ENCODE results near the gene ZNF768.
A peak's percentile ranks its signal among the peaks of the same experiment; 100 is the strongest.
"Not testable (repeated sequence)": the region's sequence is repeated elsewhere in the genome, so short reads cannot be mapped to it uniquely, and the experiment has no call there.

Gene ZNF768

DNA sequence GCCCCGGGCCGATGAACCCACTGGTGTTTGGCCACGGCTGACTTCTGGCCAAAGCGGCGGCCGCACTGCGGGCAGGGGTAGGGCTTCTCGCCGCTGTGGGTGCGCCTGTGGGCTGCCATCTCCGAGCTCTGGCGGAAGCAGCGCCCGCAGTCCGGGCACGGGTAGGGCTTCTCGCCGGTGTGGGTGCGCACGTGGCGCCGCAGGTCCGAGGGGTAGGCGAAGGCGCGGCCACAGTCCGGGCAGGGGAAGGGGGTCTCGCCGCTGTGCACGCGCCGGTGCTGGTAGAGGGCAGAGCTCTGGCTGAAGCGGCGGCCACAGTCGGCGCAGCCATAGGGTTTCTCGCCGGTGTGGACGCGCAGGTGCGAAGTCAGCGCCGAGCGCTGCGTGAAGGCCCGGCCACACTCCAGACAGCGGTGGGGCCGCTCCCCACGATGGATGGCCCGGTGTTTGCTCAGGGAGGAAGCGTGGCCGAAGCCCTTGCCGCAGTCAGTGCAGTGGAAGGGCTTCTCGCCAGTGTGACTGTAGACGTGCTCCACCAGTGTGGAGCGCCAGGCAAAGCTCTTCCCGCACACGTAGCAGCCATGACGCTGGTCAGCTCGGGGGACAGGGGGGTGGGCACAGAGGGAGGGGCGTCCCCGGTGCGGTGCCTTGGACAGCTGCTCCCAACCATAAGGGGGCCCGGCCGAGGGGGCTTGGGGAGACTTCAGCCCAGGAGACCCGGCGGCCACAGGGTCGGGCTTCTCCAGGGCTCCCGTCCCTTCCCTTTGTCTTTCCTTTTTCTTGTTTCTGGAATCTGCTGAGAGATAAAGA is 29.2 kb upstream of the ZNF768 start:
- no peak for DNase-seq (ENCODE audit: low read depth)

GRCh38 chr16:30554557-30555314 is 28.4 kb upstream of the ZNF768 start:
- no peak for DNase-seq (ENCODE audit: low read depth)

DNA sequence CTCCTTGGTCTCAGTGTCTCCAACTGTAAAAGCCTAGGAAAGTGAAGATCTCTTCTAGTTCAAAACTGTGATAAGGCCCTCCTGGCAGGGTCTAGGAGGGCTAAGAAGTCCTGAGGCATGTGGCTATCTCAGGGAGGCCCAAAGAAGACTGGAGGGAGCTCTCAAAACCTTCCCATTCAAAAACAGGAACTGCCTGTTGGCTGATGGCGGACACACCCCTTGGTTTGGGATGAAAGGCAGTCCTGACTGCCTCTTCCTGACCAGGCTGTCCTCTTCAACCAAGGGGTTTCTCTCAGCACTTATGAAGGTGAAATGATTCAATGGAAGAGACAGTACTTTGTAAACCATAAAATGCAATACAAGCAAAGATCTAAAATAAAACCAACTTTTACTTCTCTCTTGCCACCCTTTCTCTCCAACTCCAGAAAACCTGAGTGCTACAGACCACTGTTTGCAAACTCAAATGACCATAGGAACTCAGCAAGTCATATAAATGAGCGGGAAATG is 27.1 kb upstream of the ZNF768 start:
- DNase-seq (ENCODE audit: low read depth), result no peak

DNA sequence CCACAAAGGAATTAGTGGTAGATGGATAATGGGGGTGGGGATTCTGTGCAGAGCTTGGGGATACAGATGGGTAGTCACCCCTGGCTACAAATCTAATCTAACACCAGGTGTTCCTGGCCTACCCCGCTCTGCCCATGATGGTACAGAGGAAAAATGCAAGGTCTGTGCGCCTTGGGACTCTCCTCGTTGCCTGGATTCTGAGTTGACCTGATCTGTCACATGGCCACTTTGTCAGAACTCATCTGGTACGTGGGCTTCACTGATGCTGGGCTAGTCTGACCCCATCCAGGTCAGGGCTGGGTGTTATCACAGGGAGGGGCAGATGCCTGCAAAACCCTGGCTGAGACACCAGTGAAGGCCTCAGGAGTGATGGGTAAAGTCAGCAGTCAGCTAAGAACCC is 26.6 kb upstream of the ZNF768 start:
- DNase-seq (ENCODE audit: low read depth), result no peak

- DNase-seq (ENCODE audit: low read depth), result no peak
Measured at GRCh38 chr16:30551781-30552180, 25.4 kb upstream of the ZNF768 start.

- no peak for DNase-seq (ENCODE audit: low read depth)
Measured at GRCh38 chr16:30548416-30549253, 22.3 kb upstream of the ZNF768 start.

DNA sequence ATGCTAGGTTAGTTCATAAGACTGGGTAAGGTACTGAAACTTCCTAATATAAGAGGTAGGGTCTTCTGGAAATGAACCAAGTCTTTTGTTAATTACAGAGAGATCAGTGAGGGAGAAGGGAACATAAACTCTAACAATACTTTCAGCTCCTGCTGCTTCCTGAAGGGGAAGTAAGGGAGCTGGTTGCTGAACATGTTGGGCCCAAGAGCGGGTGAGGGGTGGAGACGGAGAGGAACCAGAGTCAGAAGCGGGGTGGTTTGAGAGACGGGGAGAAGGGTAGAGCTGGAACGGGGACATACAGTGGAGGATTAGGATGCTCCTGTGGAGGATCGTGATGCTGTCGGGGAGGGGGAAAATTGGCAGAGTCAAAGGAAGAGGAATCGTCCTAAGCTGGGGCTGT is 19.7 kb upstream of the ZNF768 start:
- DNase-seq (ENCODE audit: low read depth), result no peak

DNA sequence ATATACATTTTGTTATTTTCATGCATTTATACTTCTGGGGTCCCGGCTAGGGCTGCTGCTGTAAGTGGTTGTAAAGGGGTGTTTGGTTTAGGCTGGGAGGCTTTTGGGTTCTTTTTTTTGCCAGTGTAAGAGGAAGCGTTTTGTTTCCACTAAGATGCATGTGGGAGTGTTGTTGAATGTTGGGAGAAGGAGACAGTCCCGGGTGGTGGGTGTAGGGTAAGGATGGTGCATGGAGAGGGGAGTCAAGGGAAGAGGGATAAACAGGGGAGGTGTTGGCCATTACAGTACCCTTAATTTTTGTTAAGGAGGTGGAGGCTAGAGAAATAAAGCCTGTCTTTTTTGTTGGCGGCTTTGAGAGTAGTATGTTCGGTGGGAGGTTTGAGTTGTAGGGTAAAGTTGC is 16.7 kb upstream of the ZNF768 start:
- DNase-seq (ENCODE audit: low read depth), result no peak

- no peak for DNase-seq (ENCODE audit: low read depth)
Measured at GRCh38 chr16:30541502-30542329, 15.3 kb upstream of the ZNF768 start.

GRCh38 chr16:30540916-30541464 is 14.6 kb upstream of the ZNF768 start:
- not testable (repeated sequence) for DNase-seq (ENCODE audit: low read depth)

- not testable (repeated sequence) for DNase-seq (ENCODE audit: low read depth)
Measured at GRCh38 chr16:30539986-30540526, 13.7 kb upstream of the ZNF768 start.

DNA sequence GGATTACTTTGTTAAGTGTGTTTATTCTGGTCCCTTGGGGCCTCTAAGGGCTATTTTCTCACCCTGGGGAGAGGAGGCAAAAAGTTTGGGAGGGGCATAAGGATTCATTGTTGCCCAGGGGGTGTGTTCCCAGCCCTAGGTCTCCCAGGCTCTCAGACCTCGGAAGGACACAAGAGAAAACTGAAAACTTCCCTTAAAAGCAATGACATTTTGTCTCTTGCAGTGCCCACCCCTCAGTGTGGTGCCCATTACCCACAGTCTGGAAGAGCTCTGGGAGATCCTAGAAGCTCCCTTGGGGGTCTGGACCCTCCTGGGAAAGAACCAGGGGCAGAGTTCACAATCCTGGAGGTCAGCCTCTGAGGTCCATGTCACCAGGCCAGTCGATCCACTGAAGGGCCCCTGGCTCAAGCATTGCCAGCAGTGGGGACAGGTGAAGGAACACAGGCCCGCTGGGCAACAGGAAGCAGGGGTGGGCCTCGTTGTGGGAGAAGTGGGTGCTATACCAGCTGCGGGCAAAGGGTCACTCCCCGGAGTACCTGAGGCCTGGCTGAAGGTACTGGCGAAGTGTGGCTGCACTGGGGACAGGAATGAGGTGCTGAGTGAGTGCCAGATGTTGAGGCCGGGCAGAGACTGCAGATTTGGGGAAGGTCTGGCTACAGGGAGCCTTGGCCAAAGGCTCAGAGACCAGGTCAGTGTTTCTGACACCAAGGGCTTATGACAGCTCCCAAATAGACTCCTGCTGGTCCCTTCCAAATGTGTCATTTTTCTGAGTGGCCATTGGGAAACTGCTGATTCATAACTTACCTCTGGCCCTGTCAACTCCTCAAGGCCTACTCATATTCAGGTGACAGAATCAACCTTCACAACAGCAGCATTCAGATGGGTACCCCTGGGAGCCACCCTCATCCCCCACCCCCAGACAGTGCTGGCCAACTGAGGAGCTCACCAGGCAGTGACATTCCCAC is 12.9 kb upstream of the ZNF768 start:
- no peak for DNase-seq (ENCODE audit: low read depth)

DNA sequence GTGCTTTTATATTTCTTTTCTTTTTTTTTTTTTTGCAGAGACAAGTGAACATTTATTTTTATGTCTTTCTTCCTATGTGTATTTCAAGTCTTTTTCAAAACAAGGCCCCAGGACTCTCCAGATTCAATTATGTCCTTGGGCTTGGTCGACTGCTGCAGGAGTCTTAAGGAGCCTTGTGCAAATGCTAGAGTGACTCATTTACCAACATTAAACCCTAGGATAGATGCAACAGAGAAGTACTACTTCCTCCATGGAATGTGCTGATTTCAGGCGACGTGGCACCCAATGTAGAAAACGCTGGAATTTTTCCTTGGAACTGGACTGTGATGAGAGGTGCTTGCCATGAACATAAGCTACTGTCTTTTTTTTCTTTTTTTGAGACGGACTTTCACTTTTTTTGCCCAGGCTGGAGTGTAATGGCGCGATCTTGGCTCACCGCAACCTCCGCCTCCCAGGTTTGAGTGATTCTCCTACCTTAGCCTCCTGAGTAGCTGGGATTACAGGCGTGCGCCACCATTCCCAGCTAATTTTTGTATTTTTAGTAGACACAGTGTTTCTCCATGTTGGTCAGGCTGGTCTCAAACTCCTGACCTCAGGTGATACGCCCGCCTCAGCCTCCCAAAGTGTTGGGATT is 10.1 kb upstream of the ZNF768 start:
- not testable (repeated sequence) for DNase-seq (ENCODE audit: low read depth)

DNA sequence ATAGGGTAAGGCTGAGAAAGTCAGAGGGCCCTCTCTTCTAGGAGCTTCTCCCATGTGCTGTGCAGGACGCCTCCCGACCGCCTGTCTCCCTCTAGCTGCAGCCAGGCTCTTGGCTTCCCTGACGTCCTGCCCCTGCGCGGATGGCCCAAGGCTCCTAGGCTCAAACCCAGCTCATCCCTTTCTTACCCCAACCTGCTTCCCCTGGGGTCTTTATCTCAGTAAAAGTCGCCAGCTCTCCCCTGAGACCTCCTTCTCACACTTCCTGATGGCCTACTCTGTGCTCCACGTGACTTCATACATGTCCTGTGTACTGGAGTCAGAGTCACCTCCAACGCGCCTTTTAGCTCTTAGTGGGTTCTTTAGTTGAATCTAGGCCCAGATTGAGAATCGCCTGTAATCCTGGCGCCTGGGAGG is 9.4 kb upstream of the ZNF768 start:
- no peak for DNase-seq (ENCODE audit: low read depth)

DNA sequence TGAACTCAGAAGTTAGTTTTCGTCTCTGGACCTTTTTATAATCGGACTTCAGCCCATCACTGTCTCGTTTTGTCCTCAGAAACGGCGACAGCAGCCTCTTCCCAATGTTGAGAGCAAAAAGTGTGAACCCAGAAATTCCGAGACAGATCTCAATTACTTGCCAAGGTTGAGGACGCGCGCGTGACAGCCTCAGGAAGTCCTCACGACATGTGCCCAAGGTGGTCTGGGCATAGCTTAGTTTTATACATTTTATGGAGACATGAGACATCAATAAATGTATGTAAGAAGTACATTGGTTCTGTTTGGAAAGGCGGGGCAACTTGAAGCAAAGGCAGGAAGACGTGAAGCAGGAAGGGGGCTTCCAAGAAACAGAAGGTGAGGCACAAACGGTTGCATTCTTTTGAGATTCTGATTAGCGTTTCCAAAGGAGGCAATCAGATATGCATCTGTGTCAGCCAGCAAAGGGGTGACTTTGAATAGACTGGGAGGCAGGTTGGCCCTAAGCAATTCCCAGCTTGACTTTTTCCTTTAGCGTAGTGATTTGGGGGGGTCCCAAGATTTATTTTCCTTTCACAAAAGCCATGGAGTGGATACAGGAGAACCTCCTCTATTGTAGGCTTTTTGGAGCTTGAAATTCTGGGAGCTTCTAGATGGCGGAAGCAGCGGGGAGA is 8.9 kb upstream of the ZNF768 start:
- no peak for DNase-seq (ENCODE audit: low read depth)

- peak; percentile 76 for DNase-seq (ENCODE audit: low read depth)
Measured at GRCh38 chr16:30534368-30535105, 8.2 kb upstream of the ZNF768 start, which contains the start of gene ZNF747. TSS of gene ZNF747 (minus strand) at chr16:30534858. CDS start at chr16:30534679, 179 bp downstream.

GRCh38 chr16:30533748-30534367 is 7.5 kb upstream of the ZNF768 start:
- DNase-seq (ENCODE audit: low read depth), result no peak

All from stimulated activated CD8-positive, alpha-beta memory T cell treated with anti-CD3 and anti-CD28 coated beads, Interleukin-15, amount 100 ng/mL, for 24 hours (primary cell).